ENCODE results near the gene CARD19.
"Not testable (repeated sequence)": the region's sequence is repeated elsewhere in the genome, so short reads cannot be mapped to it uniquely, and the experiment has no call there.

The CARD19 gene

GRCh38 chr9:93096811-93097382 lies 880 bp downstream of the CARD19 start:
- FAIRE-seq (no peak), DNase-seq (ENCODE audit: insufficient read length, low spot score) (no peak)
- no peak for TF ChIP-seq POLR2A (IDR thresholded peaks at IDR 0.05; ENCODE audit: low read depth, low read length)

DNA sequence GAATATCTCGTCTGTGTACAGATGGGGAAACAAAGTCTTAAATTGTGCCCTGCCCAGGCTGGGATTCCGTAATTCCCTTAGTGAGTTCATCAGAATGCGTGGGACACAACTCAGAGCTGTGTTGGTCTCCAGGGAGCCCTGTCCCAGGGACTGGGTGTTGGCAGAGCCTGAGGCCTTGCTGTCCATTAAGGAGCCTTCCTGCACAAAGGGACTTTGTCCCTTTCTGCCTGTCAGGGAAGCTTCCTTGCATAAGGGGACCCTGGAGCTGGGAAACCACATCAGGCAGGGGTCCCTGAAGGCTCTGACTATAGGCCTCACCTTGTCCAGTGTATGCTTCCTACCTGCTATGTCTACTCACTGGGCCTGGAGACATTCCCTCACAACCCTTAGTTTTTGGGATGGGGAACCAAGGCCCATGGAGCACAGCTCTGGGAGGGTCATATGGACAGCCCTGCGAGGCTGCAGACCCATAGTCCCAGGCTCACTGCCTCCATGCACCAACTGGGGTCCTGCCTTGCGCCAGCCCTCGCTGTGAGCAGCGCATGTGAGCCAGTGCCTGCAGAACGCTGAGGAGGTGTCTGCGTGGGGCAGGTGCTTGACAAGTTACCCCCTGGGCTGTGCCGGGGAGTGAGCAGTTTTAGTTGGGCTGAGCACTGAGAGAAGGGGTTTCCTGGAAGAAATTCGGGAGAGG lies 1.6 kb downstream of the CARD19 start:
- FAIRE-seq (no peak), DNase-seq (ENCODE audit: insufficient read length, low spot score) (no peak)
- TF ChIP-seq POLR2A (IDR thresholded peaks at IDR 0.05; ENCODE audit: low read depth, low read length), result no peak

DNA sequence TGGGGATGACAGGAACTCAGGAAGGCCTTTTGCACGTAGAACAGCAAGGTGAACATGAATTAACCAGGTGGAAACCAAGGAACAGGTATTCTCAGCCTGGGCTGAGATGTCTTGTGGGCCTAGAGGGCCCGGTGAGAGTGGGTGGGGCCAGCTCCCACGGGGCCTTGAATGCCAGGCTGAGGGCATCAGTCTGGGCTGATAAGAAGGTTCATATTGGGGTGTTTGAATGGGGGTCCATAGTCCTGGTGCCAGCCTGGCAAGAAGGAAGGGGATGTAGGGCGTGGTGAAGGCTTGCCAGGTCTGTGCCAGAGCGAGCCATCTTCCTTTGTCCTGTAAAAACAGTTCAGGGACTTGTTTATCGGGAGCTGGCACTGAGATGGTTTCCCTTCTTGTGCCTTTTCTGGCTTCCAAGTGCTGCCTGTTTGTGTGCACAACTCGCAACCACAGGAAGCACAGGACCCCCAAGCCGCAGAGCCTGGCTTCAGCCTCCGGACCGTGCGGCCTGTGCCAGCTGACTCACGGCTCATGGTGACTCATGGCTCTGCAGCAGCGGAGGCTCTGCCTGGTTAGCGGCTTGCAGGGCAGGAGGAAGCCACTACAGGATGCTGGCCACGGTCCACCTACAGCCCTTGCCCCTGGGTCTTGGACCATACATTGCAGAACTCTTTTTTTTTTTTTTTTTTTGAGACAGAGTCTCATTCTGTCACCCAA lies 2.4 kb downstream of the CARD19 start:
- DNase-seq (ENCODE audit: insufficient read length, low spot score) (peak; percentile 93), FAIRE-seq (peak; percentile 99)
- TF ChIP-seq POLR2A (IDR thresholded peaks at IDR 0.05; ENCODE audit: low read depth, low read length), result no peak

DNA sequence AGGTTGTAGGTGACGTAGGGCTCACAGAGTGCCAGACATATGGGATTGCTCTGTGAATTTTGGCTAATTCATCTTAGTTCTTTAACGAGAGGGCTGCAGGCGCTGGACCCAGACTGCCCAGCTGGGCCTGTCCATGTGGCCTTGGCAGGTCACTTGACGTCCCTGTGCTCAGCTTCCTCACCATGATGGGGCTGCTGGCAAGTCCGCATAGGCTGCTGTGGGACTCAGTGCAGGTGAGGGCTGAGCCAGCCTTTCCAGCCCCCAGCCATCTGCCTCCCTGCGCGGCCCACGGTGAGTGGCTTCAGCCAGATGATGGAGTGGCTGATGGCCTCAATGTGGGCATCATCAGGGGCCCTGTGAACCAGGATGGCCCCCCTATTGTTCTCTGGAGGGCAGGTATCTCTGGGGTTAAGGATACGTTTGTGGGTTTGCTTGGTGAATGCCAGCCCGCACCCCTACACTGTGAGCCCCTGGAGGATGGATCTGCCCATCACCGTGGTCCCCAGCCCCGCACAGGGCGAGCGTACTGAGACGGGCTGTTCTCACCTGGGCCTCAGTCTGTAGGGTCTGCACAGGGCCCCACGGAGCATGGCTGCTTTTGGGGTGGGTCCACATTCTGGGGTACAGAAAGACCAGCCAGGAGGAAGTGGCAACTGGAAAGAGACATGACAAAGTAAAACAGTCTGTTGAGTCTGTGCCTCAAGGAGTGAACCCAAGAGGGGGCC lies 3.7 kb downstream of the CARD19 start:
- no peak for TF ChIP-seq POLR2A (IDR thresholded peaks at IDR 0.05; ENCODE audit: low read depth, low read length)
- DNase-seq (ENCODE audit: insufficient read length, low spot score) (no peak), FAIRE-seq (no peak)

DNA sequence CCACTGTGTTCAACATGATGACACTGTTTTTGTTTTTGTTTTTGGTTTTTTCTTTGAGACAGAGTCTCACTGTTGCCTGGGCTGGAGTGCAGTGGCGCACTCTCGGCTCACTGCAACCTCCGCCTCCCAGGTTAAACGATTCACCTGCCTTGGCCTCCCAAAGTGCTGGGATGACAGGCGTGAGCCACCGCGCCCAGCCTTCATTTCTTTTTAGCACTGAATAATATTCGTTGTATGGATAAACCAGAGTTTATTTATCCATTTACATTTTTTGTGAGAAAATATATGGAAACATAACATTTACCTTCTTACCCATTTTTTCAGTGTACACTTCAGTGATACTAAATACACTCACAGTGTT lies 4.2 kb downstream of the CARD19 start:
- TF ChIP-seq POLR2A (IDR thresholded peaks at IDR 0.05; ENCODE audit: low read depth, low read length), result no peak
- FAIRE-seq, result no peak
- no peak for DNase-seq (ENCODE audit: insufficient read length, low spot score)

DNA sequence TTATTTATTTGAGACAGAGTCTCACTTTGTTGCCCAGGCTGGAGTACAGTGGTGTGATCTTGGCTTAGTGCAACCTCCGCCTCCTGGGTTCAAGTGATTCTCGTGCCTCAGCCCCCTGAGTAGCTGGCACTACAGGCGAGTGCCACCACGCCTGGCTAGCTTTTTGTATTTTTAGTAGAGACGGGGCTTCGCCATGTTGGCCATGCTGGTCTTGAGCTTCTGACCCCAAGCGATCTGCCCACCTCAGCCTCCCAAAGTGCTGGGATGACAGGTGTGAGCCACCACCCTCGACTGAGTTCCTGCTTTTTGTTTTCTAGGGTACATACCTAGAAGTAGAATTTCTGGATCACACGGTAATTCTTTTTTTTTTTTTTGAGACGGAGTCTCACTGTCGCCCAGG lies 5.1 kb downstream of the CARD19 start:
- DNase-seq (ENCODE audit: insufficient read length, low spot score); FAIRE-seq: not testable (repeated sequence)

DNA sequence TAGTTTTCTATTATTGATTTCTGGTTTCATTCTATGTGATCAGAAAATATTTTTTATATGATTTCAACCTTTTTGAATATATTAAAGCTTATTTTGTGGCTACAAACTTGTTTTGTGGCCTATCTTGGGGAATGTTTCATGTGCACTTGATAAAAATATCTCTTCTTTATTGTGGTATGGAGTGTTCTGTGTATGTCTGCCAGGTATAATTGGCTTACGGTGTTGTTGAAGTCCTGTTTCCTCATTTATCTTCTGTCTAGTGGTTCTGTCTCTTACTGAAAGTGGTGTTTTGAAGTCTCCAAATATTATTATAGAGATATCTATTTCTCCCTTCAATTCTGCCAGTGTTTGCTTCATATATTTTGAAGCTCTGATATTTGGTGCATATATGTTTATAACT lies 9.6 kb downstream of the CARD19 start:
- FAIRE-seq (no peak), DNase-seq (ENCODE audit: insufficient read length, low spot score) (no peak)
- no peak for TF ChIP-seq POLR2A (IDR thresholded peaks at IDR 0.05; ENCODE audit: low read depth, low read length)

GRCh38 chr9:93107151-93107824 lies 11.3 kb downstream of the CARD19 start:
- TF ChIP-seq POLR2A (IDR thresholded peaks at IDR 0.05; ENCODE audit: low read depth, low read length), result no peak

DNA sequence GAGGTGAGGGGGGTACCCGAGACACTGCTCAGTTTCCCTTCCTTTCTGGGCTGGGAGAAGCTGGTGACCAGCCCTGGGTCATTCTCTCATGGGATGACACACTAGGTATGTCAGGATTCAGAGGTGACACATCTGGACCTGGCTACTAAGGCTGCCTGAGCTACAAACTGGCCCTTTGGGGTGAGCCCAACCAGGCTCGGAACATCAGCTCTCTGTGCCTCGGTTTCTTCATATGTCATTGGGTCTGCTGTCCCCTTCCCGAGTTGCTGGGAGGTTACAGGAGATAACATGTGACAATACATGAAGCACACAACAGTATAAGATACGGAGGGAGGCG lies 11.8 kb downstream of the CARD19 start:
- FAIRE-seq (no peak), DNase-seq (ENCODE audit: insufficient read length, low spot score) (no peak)
- no peak for TF ChIP-seq POLR2A (IDR thresholded peaks at IDR 0.05; ENCODE audit: low read depth, low read length)

More at GRCh38 chr9:93107151-93107824, 11.3 kb downstream of the CARD19 start:
- no peak for FAIRE-seq
- no peak for DNase-seq (ENCODE audit: insufficient read length, low spot score)

GRCh38 chr9:93108291-93109041 lies 12.4 kb downstream of the CARD19 start:
- no peak for TF ChIP-seq POLR2A (IDR thresholded peaks at IDR 0.05; ENCODE audit: low read depth, low read length)
- DNase-seq (ENCODE audit: insufficient read length, low spot score) (no peak), FAIRE-seq (no peak)

GRCh38 chr9:93110311-93110855 lies 14.4 kb downstream of the CARD19 start:
- no peak for TF ChIP-seq POLR2A (IDR thresholded peaks at IDR 0.05; ENCODE audit: low read depth, low read length)
- FAIRE-seq (no peak), DNase-seq (ENCODE audit: insufficient read length, low spot score) (no peak)

DNA sequence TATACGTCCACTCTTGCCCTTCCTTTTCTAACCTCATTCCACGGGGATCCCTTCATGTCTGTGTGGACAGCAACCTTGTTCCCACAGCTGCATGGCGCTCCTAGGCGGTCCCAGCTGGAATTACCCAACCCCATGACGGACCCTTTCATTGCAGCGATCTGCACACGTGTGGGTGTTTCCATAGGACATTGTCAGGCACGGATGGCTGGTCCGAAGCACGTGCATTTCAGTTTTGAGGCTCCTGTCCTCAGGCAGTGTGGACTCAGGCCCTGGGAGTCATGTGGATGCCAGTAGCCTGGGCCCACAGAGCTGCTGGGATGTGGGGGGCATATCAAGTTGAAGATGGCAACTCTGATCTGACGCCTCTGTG lies 15.0 kb downstream of the CARD19 start:
- TF ChIP-seq POLR2A (IDR thresholded peaks at IDR 0.05; ENCODE audit: low read depth, low read length), result no peak
- FAIRE-seq (no peak), DNase-seq (ENCODE audit: insufficient read length, low spot score) (no peak)

Data from H54 (cell line).